Adrenal gland (tissue), 5 donors: ENCODE results near the gene RBPMS2.

Experiments
- CTCF ChIP-seq, 6 experiments: fragments of 450-650 bp in 4 of 6; fragments of 200-600 bp in 2 of 6; sonication (generic) in 1 of 6; IDR thresholded peaks; 1 replicate in 5 of 6; 2 replicates in 1 of 6; pipeline versions ENCODE4 v1.5.1 to v1.8.0; 2016 to 2021; ENCODE audit warnings: antibody characterized with exemption in 6 of 6, mild to moderate bottlenecking in 2 of 6, moderate library complexity in 1 of 6
- POLR2A ChIP-seq, 2 donors: fragments of 450-650 bp; IDR thresholded peaks; one replicate each; pipeline ENCODE4 v1.6.1; 2017; ENCODE audit warnings: antibody characterized with exemption in 2 of 2, mild to moderate bottlenecking in 2 of 2, moderate library complexity in 1 of 2
- donor health status: DM: no; HTN: no; CAD: no.

- TF ChIP-seq CTCF (IDR thresholded peaks at IDR 0.05): no peak
- TF ChIP-seq POLR2A (IDR thresholded peaks at IDR 0.05): no peak
These were observed 26.2 kb downstream of the RBPMS2 start for GRCh38 chr15:64749167-64749566.
